ENCODE measurements around the gene SS18. TPM values are rescaled to one million over a fixed set of nuclear protein-coding genes. Genes with fewer than 3 reads are reported as not detected.

The SS18 gene
- total and polyA plus RNA-seq, 4 donors, result 16.3 to 74.7 (median 34.5) TPM

DNA sequence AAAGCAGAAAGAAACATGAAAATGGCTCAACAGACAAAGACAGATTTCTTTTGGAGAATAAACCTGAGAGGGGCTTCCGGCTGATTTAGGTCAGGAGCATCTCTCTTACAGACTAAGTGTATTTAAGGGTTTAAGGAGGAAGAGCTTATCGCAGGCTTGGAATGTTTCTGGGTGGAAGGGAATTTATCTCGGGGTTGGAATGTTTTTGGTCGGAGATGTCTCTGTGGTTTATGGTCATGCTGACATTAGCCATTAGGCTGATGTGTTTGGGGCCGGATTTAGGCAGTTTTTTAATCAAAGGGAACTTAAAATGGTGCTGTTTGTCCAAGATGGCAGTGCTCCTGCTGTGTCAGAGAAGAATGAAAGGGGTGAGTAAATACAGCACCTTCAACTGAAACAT lies 28.8 kb upstream of the SS18 start:
- H3K9me3 ChIP-seq (ENCODE audit: control insufficient read depth in 4 of 4, low read length in 3 of 4), result no peaks in the 10 kb centered on the region
- no peaks in the 10 kb centered on the region for H3K36me3 ChIP-seq (ENCODE audit: control insufficient read depth in 4 of 4, insufficient read depth in 3 of 4, low read depth in 1 of 4, low read length in 3 of 4)
- H3K4me3 ChIP-seq (ENCODE audit: low read depth in 1 of 3, low read length in 3 of 3), result no peak overlapping the region
- no peak overlapping the region for H3K9ac ChIP-seq (ENCODE audit: low read depth in 1 of 2, low read length in 2 of 2)
- H3K27me3 ChIP-seq (ENCODE audit: control insufficient read depth in 4 of 4, insufficient read depth in 4 of 4, low read length in 3 of 4), result peaks cover 0 to 9% (median 0%) of the 10 kb centered on the region in 4 donors
- DNase-seq (ENCODE audit: low spot score), result no peak
- H3K27ac ChIP-seq (ENCODE audit: low read depth in 1 of 2, low read length in 2 of 2), result no peak overlapping the region
- 80% methylated on average over 5 of the region's 5 CpGs for WGBS
- H3K4me1 ChIP-seq (ENCODE audit: control insufficient read depth in 4 of 4, insufficient read depth in 4 of 4, low read length in 3 of 4), result no peaks in the 10 kb centered on the region
- TF ChIP-seq, protein P1, sequence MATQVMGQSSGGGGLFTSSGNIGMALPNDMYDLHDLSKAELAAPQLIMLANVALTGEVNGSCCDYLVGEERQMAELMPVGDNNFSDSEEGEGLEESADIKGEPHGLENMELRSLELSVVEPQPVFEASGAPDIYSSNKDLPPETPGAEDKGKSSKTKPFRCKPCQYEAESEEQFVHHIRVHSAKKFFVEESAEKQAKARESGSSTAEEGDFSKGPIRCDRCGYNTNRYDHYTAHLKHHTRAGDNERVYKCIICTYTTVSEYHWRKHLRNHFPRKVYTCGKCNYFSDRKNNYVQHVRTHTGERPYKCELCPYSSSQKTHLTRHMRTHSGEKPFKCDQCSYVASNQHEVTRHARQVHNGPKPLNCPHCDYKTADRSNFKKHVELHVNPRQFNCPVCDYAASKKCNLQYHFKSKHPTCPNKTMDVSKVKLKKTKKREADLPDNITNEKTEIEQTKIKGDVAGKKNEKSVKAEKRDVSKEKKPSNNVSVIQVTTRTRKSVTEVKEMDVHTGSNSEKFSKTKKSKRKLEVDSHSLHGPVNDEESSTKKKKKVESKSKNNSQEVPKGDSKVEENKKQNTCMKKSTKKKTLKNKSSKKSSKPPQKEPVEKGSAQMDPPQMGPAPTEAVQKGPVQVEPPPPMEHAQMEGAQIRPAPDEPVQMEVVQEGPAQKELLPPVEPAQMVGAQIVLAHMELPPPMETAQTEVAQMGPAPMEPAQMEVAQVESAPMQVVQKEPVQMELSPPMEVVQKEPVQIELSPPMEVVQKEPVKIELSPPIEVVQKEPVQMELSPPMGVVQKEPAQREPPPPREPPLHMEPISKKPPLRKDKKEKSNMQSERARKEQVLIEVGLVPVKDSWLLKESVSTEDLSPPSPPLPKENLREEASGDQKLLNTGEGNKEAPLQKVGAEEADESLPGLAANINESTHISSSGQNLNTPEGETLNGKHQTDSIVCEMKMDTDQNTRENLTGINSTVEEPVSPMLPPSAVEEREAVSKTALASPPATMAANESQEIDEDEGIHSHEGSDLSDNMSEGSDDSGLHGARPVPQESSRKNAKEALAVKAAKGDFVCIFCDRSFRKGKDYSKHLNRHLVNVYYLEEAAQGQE (IDR thresholded peaks at IDR 0.05), result no peak
- TF ChIP-seq EGR1 (IDR thresholded peaks at IDR 0.05; ENCODE audit: low read depth in 2 of 2), result no peak
- TF ChIP-seq GABPA (IDR thresholded peaks at IDR 0.05 in 1 of 2, conservative IDR thresholded peaks at IDR 0.05 in 1 of 2), result no peak
- TF ChIP-seq, protein P2, sequence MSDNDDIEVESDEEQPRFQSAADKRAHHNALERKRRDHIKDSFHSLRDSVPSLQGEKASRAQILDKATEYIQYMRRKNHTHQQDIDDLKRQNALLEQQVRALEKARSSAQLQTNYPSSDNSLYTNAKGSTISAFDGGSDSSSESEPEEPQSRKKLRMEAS (IDR thresholded peaks at IDR 0.05), result no peak
- TF ChIP-seq RXRA (IDR thresholded peaks at IDR 0.05), result no peak
- no peak for TF ChIP-seq YY1 (IDR thresholded peaks at IDR 0.05)

DNA sequence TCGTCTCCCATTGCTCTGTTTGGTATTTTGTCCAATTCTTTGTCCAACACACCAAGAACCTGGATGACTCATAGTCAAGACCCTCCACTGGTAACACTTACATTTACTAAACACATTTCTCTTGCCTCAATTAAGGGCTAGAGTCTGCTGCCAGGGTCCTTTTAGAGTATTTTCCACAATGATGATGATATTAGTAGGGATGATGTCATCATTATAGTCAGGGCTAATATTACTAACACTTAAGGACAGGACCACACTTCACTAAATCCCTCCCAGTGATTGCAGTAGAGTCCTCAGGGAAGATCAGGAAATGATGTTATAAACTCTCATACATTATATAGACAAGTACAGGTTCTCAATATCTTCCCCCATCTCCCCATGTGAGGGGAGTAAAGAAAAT lies 13.6 kb upstream of the SS18 start:
- no peak for DNase-seq (ENCODE audit: low spot score)
- TF ChIP-seq, protein P3, sequence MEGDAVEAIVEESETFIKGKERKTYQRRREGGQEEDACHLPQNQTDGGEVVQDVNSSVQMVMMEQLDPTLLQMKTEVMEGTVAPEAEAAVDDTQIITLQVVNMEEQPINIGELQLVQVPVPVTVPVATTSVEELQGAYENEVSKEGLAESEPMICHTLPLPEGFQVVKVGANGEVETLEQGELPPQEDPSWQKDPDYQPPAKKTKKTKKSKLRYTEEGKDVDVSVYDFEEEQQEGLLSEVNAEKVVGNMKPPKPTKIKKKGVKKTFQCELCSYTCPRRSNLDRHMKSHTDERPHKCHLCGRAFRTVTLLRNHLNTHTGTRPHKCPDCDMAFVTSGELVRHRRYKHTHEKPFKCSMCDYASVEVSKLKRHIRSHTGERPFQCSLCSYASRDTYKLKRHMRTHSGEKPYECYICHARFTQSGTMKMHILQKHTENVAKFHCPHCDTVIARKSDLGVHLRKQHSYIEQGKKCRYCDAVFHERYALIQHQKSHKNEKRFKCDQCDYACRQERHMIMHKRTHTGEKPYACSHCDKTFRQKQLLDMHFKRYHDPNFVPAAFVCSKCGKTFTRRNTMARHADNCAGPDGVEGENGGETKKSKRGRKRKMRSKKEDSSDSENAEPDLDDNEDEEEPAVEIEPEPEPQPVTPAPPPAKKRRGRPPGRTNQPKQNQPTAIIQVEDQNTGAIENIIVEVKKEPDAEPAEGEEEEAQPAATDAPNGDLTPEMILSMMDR (IDR thresholded peaks at IDR 0.05; ENCODE audit: low read depth, low read length, missing input control), result no peak
- TF ChIP-seq, protein P4, sequence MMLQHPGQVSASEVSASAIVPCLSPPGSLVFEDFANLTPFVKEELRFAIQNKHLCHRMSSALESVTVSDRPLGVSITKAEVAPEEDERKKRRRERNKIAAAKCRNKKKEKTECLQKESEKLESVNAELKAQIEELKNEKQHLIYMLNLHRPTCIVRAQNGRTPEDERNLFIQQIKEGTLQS (IDR thresholded peaks at IDR 0.05), result no peak
- TF ChIP-seq NR2F2 (IDR thresholded peaks at IDR 0.05) (no peak), HNF4G (IDR thresholded peaks at IDR 0.05) (no peak), HNF4A (conservative IDR thresholded peaks at IDR 0.05) (no peak), FOXA2 (IDR thresholded peaks at IDR 0.05) (no peak), YY1 (IDR thresholded peaks at IDR 0.05) (no peak), RAD21 (IDR thresholded peaks at IDR 0.05) (no peak), FOXA1 (IDR thresholded peaks at IDR 0.05) (no peak), GABPA (IDR thresholded peaks at IDR 0.05 in 1 of 2, conservative IDR thresholded peaks at IDR 0.05 in 1 of 2) (no peak)
- TF ChIP-seq, protein P1 (IDR thresholded peaks at IDR 0.05), result no peak
- TF ChIP-seq, protein P5, sequence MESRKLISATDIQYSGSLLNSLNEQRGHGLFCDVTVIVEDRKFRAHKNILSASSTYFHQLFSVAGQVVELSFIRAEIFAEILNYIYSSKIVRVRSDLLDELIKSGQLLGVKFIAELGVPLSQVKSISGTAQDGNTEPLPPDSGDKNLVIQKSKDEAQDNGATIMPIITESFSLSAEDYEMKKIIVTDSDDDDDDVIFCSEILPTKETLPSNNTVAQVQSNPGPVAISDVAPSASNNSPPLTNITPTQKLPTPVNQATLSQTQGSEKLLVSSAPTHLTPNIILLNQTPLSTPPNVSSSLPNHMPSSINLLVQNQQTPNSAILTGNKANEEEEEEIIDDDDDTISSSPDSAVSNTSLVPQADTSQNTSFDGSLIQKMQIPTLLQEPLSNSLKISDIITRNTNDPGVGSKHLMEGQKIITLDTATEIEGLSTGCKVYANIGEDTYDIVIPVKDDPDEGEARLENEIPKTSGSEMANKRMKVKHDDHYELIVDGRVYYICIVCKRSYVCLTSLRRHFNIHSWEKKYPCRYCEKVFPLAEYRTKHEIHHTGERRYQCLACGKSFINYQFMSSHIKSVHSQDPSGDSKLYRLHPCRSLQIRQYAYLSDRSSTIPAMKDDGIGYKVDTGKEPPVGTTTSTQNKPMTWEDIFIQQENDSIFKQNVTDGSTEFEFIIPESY (IDR thresholded peaks at IDR 0.05), result no peak
- H3K27me3 ChIP-seq (ENCODE audit: control insufficient read depth in 4 of 4, insufficient read depth in 4 of 4, low read length in 3 of 4), result no peaks in the 10 kb centered on the region
- no peak overlapping the region for H3K9ac ChIP-seq (ENCODE audit: low read depth in 1 of 2, low read length in 2 of 2)
- WGBS, result 81% methylated on average over 1 of the region's 1 CpG
- no peaks in the 10 kb centered on the region for H3K36me3 ChIP-seq (ENCODE audit: control insufficient read depth in 4 of 4, insufficient read depth in 3 of 4, low read depth in 1 of 4, low read length in 3 of 4)
- H3K4me3 ChIP-seq (ENCODE audit: low read depth in 1 of 3, low read length in 3 of 3), result no peak overlapping the region
- no peak overlapping the region for H3K27ac ChIP-seq (ENCODE audit: low read depth in 1 of 2, low read length in 2 of 2)
- H3K4me1 ChIP-seq (ENCODE audit: control insufficient read depth in 4 of 4, insufficient read depth in 4 of 4, low read length in 3 of 4), result no peaks in the 10 kb centered on the region
- no peaks in the 10 kb centered on the region for H3K9me3 ChIP-seq (ENCODE audit: control insufficient read depth in 4 of 4, low read length in 3 of 4)
